HCT116 (cell line): Measurements from ENCODE around the gene ERC1.

Experiments
- CEBPB ChIP-seq: IDR thresholded peaks from 2 replicates; pipeline ENCODE4 v1.6.1; 2012; ENCODE audit warnings: low read depth
- EZH2 ChIP-seq: fragments of 200-600 bp; sonication (generic); IDR thresholded peaks from 2 replicates; pipeline ENCODE4 v1.6.1; 2017; ENCODE audit warnings: antibody characterized with exemption, mixed run types
- FOSL1 ChIP-seq: IDR thresholded peaks from 2 replicates; pipeline ENCODE4 v1.6.1; 2012; ENCODE audit warnings: low read depth
- POLR2A ChIP-seq: IDR thresholded peaks from 2 replicates; pipeline ENCODE4 v1.7.0; 2011; ENCODE audit warnings: borderline replicate concordance; ENCODE audit not compliant: insufficient read depth, insufficient read length; ENCODE audit errors: extremely low read depth
- POLR2AphosphoS5 ChIP-seq: IDR thresholded peaks from 2 replicates; pipeline ENCODE4 v1.6.1; 2011; ENCODE audit warnings: mild to moderate bottlenecking, low read depth, low read length, moderate library complexity
- SP1 ChIP-seq: IDR thresholded peaks from 2 replicates; pipeline ENCODE4 v1.6.1; 2012; ENCODE audit warnings: low read depth
- SRF ChIP-seq: IDR thresholded peaks from 2 replicates; pipeline ENCODE4 v1.6.1; 2012; ENCODE audit warnings: low read depth
- TCF7L2 ChIP-seq: IDR thresholded peaks from 2 replicates; pipeline ENCODE4 v1.7.0; 2011; ENCODE audit warnings: borderline replicate concordance, inconsistent platforms; ENCODE audit not compliant: insufficient read depth, insufficient read length; ENCODE audit errors: extremely low read depth
- YY1 ChIP-seq: IDR thresholded peaks from 2 replicates; pipeline ENCODE4 v1.6.1; 2011; ENCODE audit warnings: low read length, low read depth, moderate library complexity, mild to moderate bottlenecking; ENCODE audit not compliant: insufficient replicate concordance; ENCODE audit errors: extremely low read depth
- ZNF274 ChIP-seq: fragments of 200-500 bp; sonication (Bioruptor generic); IDR thresholded peaks from 2 replicates; pipeline ENCODE4 v1.6.1; 2014; ENCODE audit warnings: mild to moderate bottlenecking, low read depth, low read length, inconsistent platforms
- TF ChIP-seq, protein P1 (sequence below), 3 experiments: fragments of 200-600 bp in 1 of 3; sonication (generic) in 1 of 3; IDR thresholded peaks in 2 of 3; conservative IDR thresholded peaks in 1 of 3; 2 replicates each; pipeline ENCODE4 v1.5.1; 2012 to 2017; ENCODE audit warnings: low read depth in 2 of 3, low read length in 2 of 3, antibody characterized with exemption in 1 of 3, borderline replicate concordance in 1 of 3, control low read depth in 1 of 3, mild to moderate bottlenecking in 1 of 3, mixed read lengths in 1 of 3, mixed run types in 1 of 3, moderate library complexity in 1 of 3; ENCODE audit not compliant: insufficient read depth in 1 of 3

DNA sequence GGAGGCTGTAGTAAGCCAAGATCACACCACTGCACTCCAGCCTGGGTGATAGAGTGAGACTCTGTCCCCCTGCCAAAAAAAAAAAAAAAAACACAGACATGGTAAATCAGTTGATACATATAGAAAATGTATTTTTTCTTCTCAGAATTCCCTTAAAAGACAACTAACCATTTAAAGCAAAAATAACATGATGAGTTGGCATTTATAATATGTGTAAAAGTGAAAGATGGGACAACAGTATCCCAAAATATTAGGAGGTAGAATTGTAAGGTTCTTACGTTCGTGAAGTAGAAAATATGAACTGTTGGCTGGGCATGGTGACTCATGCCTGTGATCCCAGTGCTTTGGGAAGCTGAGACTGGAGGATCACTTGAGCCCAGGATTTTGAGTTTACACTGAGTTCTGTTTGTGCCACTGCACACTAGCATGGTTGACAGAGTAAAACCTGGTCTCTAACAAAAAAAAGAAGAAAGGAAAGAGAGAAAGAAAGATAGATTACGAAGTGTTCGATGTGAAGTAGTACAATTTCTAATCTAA lies 306.7 kb downstream of the ERC1 start:
- TF ChIP-seq SP1, result no peak
- no peak for TF ChIP-seq EZH2
- TF ChIP-seq, protein P1, sequence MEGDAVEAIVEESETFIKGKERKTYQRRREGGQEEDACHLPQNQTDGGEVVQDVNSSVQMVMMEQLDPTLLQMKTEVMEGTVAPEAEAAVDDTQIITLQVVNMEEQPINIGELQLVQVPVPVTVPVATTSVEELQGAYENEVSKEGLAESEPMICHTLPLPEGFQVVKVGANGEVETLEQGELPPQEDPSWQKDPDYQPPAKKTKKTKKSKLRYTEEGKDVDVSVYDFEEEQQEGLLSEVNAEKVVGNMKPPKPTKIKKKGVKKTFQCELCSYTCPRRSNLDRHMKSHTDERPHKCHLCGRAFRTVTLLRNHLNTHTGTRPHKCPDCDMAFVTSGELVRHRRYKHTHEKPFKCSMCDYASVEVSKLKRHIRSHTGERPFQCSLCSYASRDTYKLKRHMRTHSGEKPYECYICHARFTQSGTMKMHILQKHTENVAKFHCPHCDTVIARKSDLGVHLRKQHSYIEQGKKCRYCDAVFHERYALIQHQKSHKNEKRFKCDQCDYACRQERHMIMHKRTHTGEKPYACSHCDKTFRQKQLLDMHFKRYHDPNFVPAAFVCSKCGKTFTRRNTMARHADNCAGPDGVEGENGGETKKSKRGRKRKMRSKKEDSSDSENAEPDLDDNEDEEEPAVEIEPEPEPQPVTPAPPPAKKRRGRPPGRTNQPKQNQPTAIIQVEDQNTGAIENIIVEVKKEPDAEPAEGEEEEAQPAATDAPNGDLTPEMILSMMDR (IDR thresholded peaks at IDR 0.05 in 2 of 3, conservative IDR thresholded peaks at IDR 0.05 in 1 of 3; ENCODE audit: borderline replicate concordance in 1 of 3, insufficient read depth in 1 of 3, low read depth in 2 of 3, low read length in 2 of 3), result no peak
- no peak for TF ChIP-seq FOSL1
- no peak for TF ChIP-seq POLR2A
- no peak for TF ChIP-seq SRF
- TF ChIP-seq YY1, result no peak
- TF ChIP-seq POLR2AphosphoS5, result no peak
- no peak for TF ChIP-seq CEBPB
- no peak for TF ChIP-seq TCF7L2
- no peak for TF ChIP-seq ZNF274
